Measurements from ENCODE around the gene MYO10. TPM values are rescaled to one million over a fixed set of nuclear protein-coding genes. Genes with fewer than 3 reads are reported as not detected.

The MYO10 gene
- total RNA-seq, 2 donors from 2014 or later = 40.0 to 89.2 TPM

GRCh38 chr5:16812911-16813310 is 123.2 kb downstream of the MYO10 start:
- H3K27me3 Mint-ChIP-seq (ENCODE audit: insufficient read depth) = no peaks in the 10 kb centered on the region
- H3K4me1 ChIP-seq (ENCODE audit: control insufficient read depth, insufficient read depth, low read length) = no peaks in the 10 kb centered on the region
- H3K36me3 ChIP-seq (ENCODE audit: control insufficient read depth, insufficient read depth, low read length) = peaks cover 46% of the 10 kb centered on the region
- peak; percentile 62 for DNase-seq
- peak; percentile 32 for TF ChIP-seq CTCF (conservative IDR thresholded peaks at IDR 0.05)
- H3K4me3 ChIP-seq (ENCODE audit: low read length) = no peak overlapping the region
- H3K27ac ChIP-seq (ENCODE audit: low read depth, low read length) = no peak overlapping the region
- H3K27ac Mint-ChIP-seq = no peak overlapping the region
- H3K36me3 Mint-ChIP-seq (ENCODE audit: low read depth) = peaks cover 37% of the 10 kb centered on the region
- no peak overlapping the region for H3K4me3 Mint-ChIP-seq
- WGBS, 2 experiments (ENCODE audit: insufficient coverage in 1 of 2, insufficient read length in 1 of 2) = 85 to 91% methylated on average over 3 to 4 of the region's 4 CpGs
- peaks cover 16% of the 10 kb centered on the region for H3K4me1 Mint-ChIP-seq
- H3K9me3 ChIP-seq (ENCODE audit: control insufficient read depth, low read length) = no peaks in the 10 kb centered on the region
- no peaks in the 10 kb centered on the region for H3K9me3 Mint-ChIP-seq
- H3K27me3 ChIP-seq (ENCODE audit: control insufficient read depth, insufficient read depth, low read length, poor library complexity, severe bottlenecking) = no peaks in the 10 kb centered on the region
- H3K9ac ChIP-seq (ENCODE audit: extremely low read depth, low read length, poor library complexity, severe bottlenecking) = no peak overlapping the region

GRCh38 chr5:16812448-16812847 is 123.6 kb downstream of the MYO10 start:
- H3K27me3 Mint-ChIP-seq (ENCODE audit: insufficient read depth) = no peaks in the 10 kb centered on the region
- H3K27ac ChIP-seq (ENCODE audit: low read depth, low read length) = no peak overlapping the region
- no peak overlapping the region for H3K4me3 ChIP-seq (ENCODE audit: low read length)
- H3K9ac ChIP-seq (ENCODE audit: extremely low read depth, low read length, poor library complexity, severe bottlenecking) = no peak overlapping the region
- H3K4me1 Mint-ChIP-seq = peaks cover 21% of the 10 kb centered on the region
- WGBS, 2 experiments (ENCODE audit: insufficient coverage in 1 of 2, insufficient read length in 1 of 2) = 88 to 100% methylated on average over 2 to 3 of the region's 3 CpGs
- H3K36me3 Mint-ChIP-seq (ENCODE audit: low read depth) = peaks cover 33% of the 10 kb centered on the region
- H3K9me3 ChIP-seq (ENCODE audit: control insufficient read depth, low read length) = no peaks in the 10 kb centered on the region
- H3K27ac Mint-ChIP-seq = no peak overlapping the region
- peaks cover 42% of the 10 kb centered on the region for H3K36me3 ChIP-seq (ENCODE audit: control insufficient read depth, insufficient read depth, low read length)
- TF ChIP-seq CTCF (conservative IDR thresholded peaks at IDR 0.05) = no peak
- H3K4me1 ChIP-seq (ENCODE audit: control insufficient read depth, insufficient read depth, low read length) = no peaks in the 10 kb centered on the region
- H3K27me3 ChIP-seq (ENCODE audit: control insufficient read depth, insufficient read depth, low read length, poor library complexity, severe bottlenecking) = no peaks in the 10 kb centered on the region
- DNase-seq = no peak
- H3K4me3 Mint-ChIP-seq = no peak overlapping the region
- no peaks in the 10 kb centered on the region for H3K9me3 Mint-ChIP-seq

- H3K9ac ChIP-seq (ENCODE audit: extremely low read depth, low read length, poor library complexity, severe bottlenecking) = no peak overlapping the region
- no peak overlapping the region for H3K4me3 ChIP-seq (ENCODE audit: low read length)
- TF ChIP-seq CTCF (conservative IDR thresholded peaks at IDR 0.05) = no peak
- Mint-ChIP-seq H3K27me3 (ENCODE audit: insufficient read depth) (no peaks in the 10 kb centered on the region), H3K9me3 (no peaks in the 10 kb centered on the region), H3K36me3 (ENCODE audit: low read depth) (peaks cover 20% of the 10 kb centered on the region), H3K4me1 (peaks cover 26% of the 10 kb centered on the region), H3K4me3 (no peak overlapping the region), H3K27ac (peak overlapping the region; percentile 49)
- DNase-seq = no peak
- H3K36me3 ChIP-seq (ENCODE audit: control insufficient read depth, insufficient read depth, low read length) = peaks cover 29% of the 10 kb centered on the region
- no peak overlapping the region for H3K27ac ChIP-seq (ENCODE audit: low read depth, low read length)
- no peaks in the 10 kb centered on the region for H3K4me1 ChIP-seq (ENCODE audit: control insufficient read depth, insufficient read depth, low read length)
- WGBS, 2 experiments (ENCODE audit: insufficient coverage in 1 of 2, insufficient read length in 1 of 2) = 87 to 89% methylated on average over 9 of the region's 9 CpGs
- no peaks in the 10 kb centered on the region for H3K9me3 ChIP-seq (ENCODE audit: control insufficient read depth, low read length)
- no peaks in the 10 kb centered on the region for H3K27me3 ChIP-seq (ENCODE audit: control insufficient read depth, insufficient read depth, low read length, poor library complexity, severe bottlenecking)
These were observed 125.8 kb downstream of the MYO10 start for GRCh38 chr5:16810208-16810854.

Data from endodermal cell (in vitro differentiated cells).